Body of pancreas (tissue), 4 donors: ENCODE data around the gene MARCHF3. TPM values are rescaled to one million over a fixed set of nuclear protein-coding genes. Genes with fewer than 3 reads are reported as not detected.
"Not testable (repeated sequence)": the region's sequence is repeated elsewhere in the genome, so short reads cannot be mapped to it uniquely, and the experiment has no call there.

Experiments used
- ATAC-seq: fragments of 150-250 bp; one replicate; pipeline ENCODE4 v1.9.1; 2016
- DNase-seq, 4 donors: peaks; one replicate each; pipeline ENCODE4 v3.0.0-alpha.2; 2019
- H3K27ac ChIP-seq, 4 donors: fragments of 200-600 bp; sonication (generic); 1 replicate in 3 of 4; 2 replicates in 1 of 4; pipeline versions ENCODE4 v1.5.1 to v1.6.1; 2016 to 2019; ENCODE audit warnings: mild to moderate bottlenecking in 1 of 4, mixed read lengths in 1 of 4, moderate library complexity in 1 of 4
- H3K27me3 ChIP-seq, 2 donors: fragments of 200-600 bp; sonication (generic); one replicate each; pipeline ENCODE4 v1.6.0; 2016; ENCODE audit warnings: mild to moderate bottlenecking in 1 of 2
- H3K36me3 ChIP-seq, 2 donors: fragments of 200-600 bp; sonication (generic); replicated peaks in 1 of 2; 2 replicates each; pipeline ENCODE4 v1.5.1; 2016; ENCODE audit warnings: low read depth in 2 of 2; ENCODE audit not compliant: insufficient read depth in 1 of 2
- H3K4me1 ChIP-seq: fragments of 200-600 bp; sonication (generic); one replicate; pipeline ENCODE4 v1.6.0; 2016
- H3K4me3 ChIP-seq, 2 donors: fragments of 200-600 bp; sonication (generic); 1 replicate in 1 of 2; 2 replicates in 1 of 2; pipeline ENCODE4 v1.5.1; 2016 to 2019
- H3K9me3 ChIP-seq, 3 donors: fragments of 200-600 bp; sonication (generic); 1 replicate in 2 of 3; 2 replicates in 1 of 3; pipeline ENCODE4 v1.5.1; 2016
- POLR2A ChIP-seq, 3 donors: fragments of 450-650 bp; IDR thresholded peaks; one replicate each; pipeline ENCODE4 v1.6.1; 2016; ENCODE audit warnings: antibody characterized with exemption in 3 of 3, mild to moderate bottlenecking in 2 of 3
- WGBS, 2 donors: methylation state at CpG; one replicate each; pipeline ENCODE4 v1.1.5; 2017; 5-methylcytosine and 5-hydroxymethylcytosine counted together
- intact Hi-C: fragments of 100-400 bp; cut with DNase I; formaldehyde crosslinking; loops from one replicate; pipeline ENCODE4 v1.15.1; 2023
- total RNA-seq, 2 donors: library from RNA; depleted of rRNA; stranded (reverse); fragments of >200 nt; gene quantifications; one replicate each; pipeline ENCODE4 v1.1.0, GENCODE V29; 2016
- TF ChIP-seq, protein P1 (sequence below), 7 experiments: fragments of 450-650 bp in 4 of 7; fragments of 200-600 bp in 3 of 7; sonication (generic) in 3 of 7; IDR thresholded peaks; one replicate each; pipeline ENCODE4 v1.5.1; 2016 to 2019; ENCODE audit warnings: antibody characterized with exemption in 7 of 7

MARCHF3 gene
- total RNA-seq, 2 donors from 2014 or later: 2.1 to 8.2 TPM

DNA sequence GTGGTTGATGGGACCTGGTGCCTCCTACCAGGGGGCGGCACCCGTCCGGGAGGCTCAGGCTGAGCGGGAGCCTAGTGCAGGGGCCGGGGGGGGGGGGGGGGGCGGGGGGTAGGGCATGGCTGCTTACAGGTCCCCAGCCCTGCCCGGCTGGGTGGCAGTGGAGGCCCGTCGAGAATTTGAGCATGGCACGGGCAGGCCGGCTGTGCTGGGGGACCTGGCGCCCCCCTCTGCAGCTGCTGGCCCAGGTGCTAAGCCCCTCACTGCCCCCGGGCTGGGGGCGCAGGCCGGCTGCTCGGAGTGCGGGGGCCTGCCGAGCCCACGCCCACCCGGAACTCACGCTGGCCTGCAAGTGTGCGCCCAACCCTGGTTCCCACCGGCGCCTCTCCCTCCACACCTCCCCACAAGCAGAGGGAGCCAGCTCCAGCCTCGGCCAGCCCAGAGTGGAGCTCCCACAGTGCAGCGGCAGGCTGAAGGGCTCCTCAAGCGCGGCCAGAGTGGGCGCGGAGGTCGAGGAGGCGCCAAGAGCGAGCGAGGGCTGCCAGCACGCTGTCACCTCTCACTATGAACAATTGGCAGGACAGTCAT is 175.7 kb downstream of the MARCHF3 start:
- TF ChIP-seq, protein P1, sequence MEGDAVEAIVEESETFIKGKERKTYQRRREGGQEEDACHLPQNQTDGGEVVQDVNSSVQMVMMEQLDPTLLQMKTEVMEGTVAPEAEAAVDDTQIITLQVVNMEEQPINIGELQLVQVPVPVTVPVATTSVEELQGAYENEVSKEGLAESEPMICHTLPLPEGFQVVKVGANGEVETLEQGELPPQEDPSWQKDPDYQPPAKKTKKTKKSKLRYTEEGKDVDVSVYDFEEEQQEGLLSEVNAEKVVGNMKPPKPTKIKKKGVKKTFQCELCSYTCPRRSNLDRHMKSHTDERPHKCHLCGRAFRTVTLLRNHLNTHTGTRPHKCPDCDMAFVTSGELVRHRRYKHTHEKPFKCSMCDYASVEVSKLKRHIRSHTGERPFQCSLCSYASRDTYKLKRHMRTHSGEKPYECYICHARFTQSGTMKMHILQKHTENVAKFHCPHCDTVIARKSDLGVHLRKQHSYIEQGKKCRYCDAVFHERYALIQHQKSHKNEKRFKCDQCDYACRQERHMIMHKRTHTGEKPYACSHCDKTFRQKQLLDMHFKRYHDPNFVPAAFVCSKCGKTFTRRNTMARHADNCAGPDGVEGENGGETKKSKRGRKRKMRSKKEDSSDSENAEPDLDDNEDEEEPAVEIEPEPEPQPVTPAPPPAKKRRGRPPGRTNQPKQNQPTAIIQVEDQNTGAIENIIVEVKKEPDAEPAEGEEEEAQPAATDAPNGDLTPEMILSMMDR (IDR thresholded peaks at IDR 0.05): no peak
- no peak for TF ChIP-seq POLR2A (IDR thresholded peaks at IDR 0.05)
- H3K4me3 ChIP-seq: no peak overlapping the region
- no peaks in the 10 kb centered on the region for H3K9me3 ChIP-seq
- H3K27ac ChIP-seq: no peak overlapping the region
- H3K4me1 ChIP-seq: no peaks in the 10 kb centered on the region
- intact Hi-C loops: no loop called here
- no peak for DNase-seq
- H3K36me3 ChIP-seq: no peaks in the 10 kb centered on the region
- no peak for ATAC-seq
- no peaks in the 10 kb centered on the region for H3K27me3 ChIP-seq
- 93 to 100% methylated on average over 6 to 28 of the region's 35 CpGs for WGBS, 2 donors

GRCh38 chr5:126853541-126854307 is 176.6 kb downstream of the MARCHF3 start:
- ATAC-seq, H3K36me3 ChIP-seq, intact Hi-C loops, H3K9me3 ChIP-seq, H3K27me3 ChIP-seq, DNase-seq, H3K4me3 ChIP-seq, H3K27ac ChIP-seq, H3K4me1 ChIP-seq: not testable (repeated sequence)
- 77 to 88% methylated on average over 25 to 27 of the region's 27 CpGs for WGBS, 2 donors

GRCh38 chr5:126852841-126853271 is 177.5 kb downstream of the MARCHF3 start:
- Histone ChIP-seq H3K27me3 (no peaks in the 10 kb centered on the region), H3K9me3 (no peaks in the 10 kb centered on the region), H3K4me1 (no peaks in the 10 kb centered on the region), H3K36me3 (no peaks in the 10 kb centered on the region), H3K27ac (no peak overlapping the region), H3K4me3 (no peak overlapping the region)
- WGBS, 2 donors: 53 to 64% methylated on average over 7 of the region's 7 CpGs
- intact Hi-C loops: no loop called here
- TF ChIP-seq, protein P1 (IDR thresholded peaks at IDR 0.05): no peak
- no peak for TF ChIP-seq POLR2A (IDR thresholded peaks at IDR 0.05)
- no peak for DNase-seq
- no peak for ATAC-seq

GRCh38 chr5:126852091-126852571 is 178.2 kb downstream of the MARCHF3 start:
- H3K4me3 ChIP-seq: no peak overlapping the region
- intact Hi-C loops: no loop called here
- WGBS, 2 donors: 66 to 75% methylated on average over 4 of the region's 4 CpGs
- no peaks in the 10 kb centered on the region for H3K9me3 ChIP-seq
- no peaks in the 10 kb centered on the region for H3K36me3 ChIP-seq
- peak overlapping the region in 2 of 4 donors; percentile 34 to 42 for H3K27ac ChIP-seq
- H3K27me3 ChIP-seq: no peaks in the 10 kb centered on the region
- H3K4me1 ChIP-seq: no peaks in the 10 kb centered on the region
- no peak for TF ChIP-seq POLR2A (IDR thresholded peaks at IDR 0.05)
- TF ChIP-seq, protein P1 (IDR thresholded peaks at IDR 0.05): no peak
- DNase-seq: no peak
- ATAC-seq: peak; percentile 34

DNA sequence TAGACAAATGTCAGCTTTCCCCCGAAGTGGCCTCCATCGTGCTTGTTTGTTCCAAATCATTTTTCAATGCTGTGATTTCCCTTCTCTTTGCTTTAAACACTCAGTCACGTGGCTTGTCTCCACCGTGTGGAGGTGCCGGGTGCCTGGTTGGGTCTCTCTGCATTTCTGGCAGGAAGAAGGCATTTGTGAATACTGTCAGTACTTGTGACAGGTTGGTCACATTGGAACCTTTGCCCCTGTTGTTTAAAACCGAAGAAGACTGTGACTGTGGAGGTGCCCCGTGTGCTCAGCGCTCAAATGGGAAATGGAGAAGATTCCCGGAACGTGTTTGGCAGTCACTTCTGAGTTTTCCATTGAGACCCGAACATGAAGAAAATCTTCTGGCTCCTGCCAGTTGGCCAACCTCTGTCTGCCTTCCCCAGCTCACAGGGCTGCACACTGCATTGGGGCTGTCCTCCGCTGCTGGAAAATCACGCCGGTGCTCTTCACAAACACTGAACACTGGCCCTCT is 178.8 kb downstream of the MARCHF3 start:
- no peaks in the 10 kb centered on the region for H3K9me3 ChIP-seq
- intact Hi-C loops: no loop called here
- ATAC-seq: peak; percentile 10
- H3K4me1 ChIP-seq: no peaks in the 10 kb centered on the region
- H3K27me3 ChIP-seq: no peaks in the 10 kb centered on the region
- 57 to 67% methylated on average over 14 of the region's 14 CpGs for WGBS, 2 donors
- H3K27ac ChIP-seq: peak overlapping the region in 2 of 4 donors; percentile 25 to 34
- no peak for DNase-seq
- H3K36me3 ChIP-seq: no peaks in the 10 kb centered on the region
- H3K4me3 ChIP-seq: no peak overlapping the region
- TF ChIP-seq, protein P1 (IDR thresholded peaks at IDR 0.05): no peak
- TF ChIP-seq POLR2A (IDR thresholded peaks at IDR 0.05): no peak
